DMS79 (cell line): Measurements from ENCODE around the gene CARM1.
"Not testable (repeated sequence)": the region's sequence is repeated elsewhere in the genome, so short reads cannot be mapped to it uniquely, and the experiment has no call there.

ENCODE experiments used
- DNase-seq: peaks from one replicate; lab custom pipeline; 2025; lab: John Stamatoyannopoulos, UW

CARM1 gene

GRCh38 chr19:10870955-10871603 lies at the start of gene CARM1:
Gene CARM1 (plus strand): TSS chr19:10871553. CDS start chr19:10871703, 150 bp downstream.
- peak; percentile 91 for DNase-seq

GRCh38 chr19:10823690-10824089 lies 47.7 kb upstream of the CARM1 start:
- no peak for DNase-seq

GRCh38 chr19:10826231-10826630 lies 45.1 kb upstream of the CARM1 start:
- DNase-seq = no peak

- no peak for DNase-seq
Observed at GRCh38 chr19:10826846-10827245, 44.5 kb upstream of the CARM1 start.

GRCh38 chr19:10828981-10829821 lies 42.2 kb upstream of the CARM1 start:
- no peak for DNase-seq

- DNase-seq = no peak
Observed at GRCh38 chr19:10829967-10830366, 41.4 kb upstream of the CARM1 start.

GRCh38 chr19:10830370-10830769 lies 41.0 kb upstream of the CARM1 start:
- DNase-seq = no peak

GRCh38 chr19:10830931-10831779 lies 40.2 kb upstream of the CARM1 start:
- DNase-seq = no peak

GRCh38 chr19:10831987-10832938 lies 39.1 kb upstream of the CARM1 start:
- no peak for DNase-seq

- no peak for DNase-seq
Observed at GRCh38 chr19:10832939-10833296, 38.4 kb upstream of the CARM1 start.

- no peak for DNase-seq
Observed at GRCh38 chr19:10835089-10835753, 36.1 kb upstream of the CARM1 start.

- peak; percentile 97 for DNase-seq
Observed at GRCh38 chr19:10835754-10836478, 35.4 kb upstream of the CARM1 start, which contains the start of gene TMED1. Gene TMED1 (minus strand): TSS chr19:10836212. CDS start chr19:10836191, 21 bp downstream.

- DNase-seq = peak; percentile 87
Observed at GRCh38 chr19:10836479-10837330, 34.6 kb upstream of the CARM1 start.

GRCh38 chr19:10837649-10838048 lies 33.7 kb upstream of the CARM1 start:
- DNase-seq = not testable (repeated sequence)

GRCh38 chr19:10838377-10838776 lies 33.0 kb upstream of the CARM1 start:
- no peak for DNase-seq

GRCh38 chr19:10839114-10840050 lies 32.0 kb upstream of the CARM1 start:
- DNase-seq = no peak

- DNase-seq = no peak
Observed at GRCh38 chr19:10842788-10843187, 28.6 kb upstream of the CARM1 start.
